Nephron progenitor cell (in vitro differentiated cells): ENCODE results near the gene MCF2L.

Experiments used
- DNase-seq: peaks from one replicate; pipeline ENCODE4 v3.0.0; 2021
- H3K27ac Mint-ChIP-seq: 2 replicates; pipeline ENCODE4 v1.8.0; 2021; ENCODE audit warnings: mild to moderate bottlenecking, moderate library complexity, mixed read lengths
- H3K27me3 Mint-ChIP-seq: 2 replicates; pipeline ENCODE4 v1.8.0; 2021; ENCODE audit warnings: mild to moderate bottlenecking, low read depth, mixed read lengths; ENCODE audit not compliant: poor library complexity
- H3K36me3 Mint-ChIP-seq: 2 replicates; pipeline ENCODE4 v1.8.0; 2021; ENCODE audit warnings: low read depth, mixed read lengths
- H3K4me1 Mint-ChIP-seq: 2 replicates; pipeline ENCODE4 v1.8.0; 2021; ENCODE audit warnings: mixed read lengths
- H3K4me3 Mint-ChIP-seq: 2 replicates; pipeline ENCODE4 v1.8.0; 2021; ENCODE audit warnings: mild to moderate bottlenecking, moderate library complexity, mixed read lengths
- H3K9me3 Mint-ChIP-seq: 2 replicates; pipeline ENCODE4 v1.8.0; 2021; ENCODE audit warnings: mild to moderate bottlenecking, moderate library complexity, mixed read lengths
- CTCF ChIP-seq: fragments of 200-600 bp; sonication (generic); IDR thresholded peaks from 2 replicates; pipeline ENCODE4 v1.5.0; 2021; ENCODE audit warnings: antibody characterized with exemption

Gene MCF2L

GRCh38 chr13:113058129-113058987, 89.3 kb downstream of the MCF2L start:
- no peaks in the 10 kb centered on the region for H3K9me3 Mint-ChIP-seq
- no peak for TF ChIP-seq CTCF
- peaks cover 12% of the 10 kb centered on the region for H3K27me3 Mint-ChIP-seq
- H3K4me3 Mint-ChIP-seq: no peak overlapping the region
- H3K4me1 Mint-ChIP-seq: peaks cover 10% of the 10 kb centered on the region
- no peak for DNase-seq
- no peak overlapping the region for H3K27ac Mint-ChIP-seq
- peaks cover 5% of the 10 kb centered on the region for H3K36me3 Mint-ChIP-seq

- H3K27ac Mint-ChIP-seq: no peak overlapping the region
- H3K9me3 Mint-ChIP-seq: no peaks in the 10 kb centered on the region
- peaks cover 6% of the 10 kb centered on the region for H3K36me3 Mint-ChIP-seq
- no peak for TF ChIP-seq CTCF
- no peak overlapping the region for H3K4me3 Mint-ChIP-seq
- no peak for DNase-seq
- H3K27me3 Mint-ChIP-seq: peaks cover 6% of the 10 kb centered on the region
- H3K4me1 Mint-ChIP-seq: peaks cover 3% of the 10 kb centered on the region
These were observed 90.2 kb downstream of the MCF2L start for GRCh38 chr13:113058988-113059850.

- TF ChIP-seq CTCF: no peak
- no peak for DNase-seq
- peaks cover 4% of the 10 kb centered on the region for H3K27me3 Mint-ChIP-seq
- peaks cover 13% of the 10 kb centered on the region for H3K36me3 Mint-ChIP-seq
- no peaks in the 10 kb centered on the region for H3K9me3 Mint-ChIP-seq
- peaks cover 8% of the 10 kb centered on the region for H3K4me1 Mint-ChIP-seq
- no peak overlapping the region for H3K4me3 Mint-ChIP-seq
- H3K27ac Mint-ChIP-seq: peak overlapping the region; percentile 42
These were observed 90.9 kb downstream of the MCF2L start for GRCh38 chr13:113059891-113060290.

- no peak for TF ChIP-seq CTCF
- peaks cover 4% of the 10 kb centered on the region for H3K27me3 Mint-ChIP-seq
- peaks cover 10% of the 10 kb centered on the region for H3K4me1 Mint-ChIP-seq
- H3K4me3 Mint-ChIP-seq: no peak overlapping the region
- peaks cover 14% of the 10 kb centered on the region for H3K36me3 Mint-ChIP-seq
- no peak overlapping the region for H3K27ac Mint-ChIP-seq
- H3K9me3 Mint-ChIP-seq: no peaks in the 10 kb centered on the region
- no peak for DNase-seq
These were observed 91.7 kb downstream of the MCF2L start for GRCh38 chr13:113060557-113061270.

- no peak for TF ChIP-seq CTCF
- no peak for DNase-seq
- H3K27ac Mint-ChIP-seq: no peak overlapping the region
- peaks cover 10% of the 10 kb centered on the region for H3K4me1 Mint-ChIP-seq
- H3K27me3 Mint-ChIP-seq: peaks cover 4% of the 10 kb centered on the region
- no peak overlapping the region for H3K4me3 Mint-ChIP-seq
- H3K9me3 Mint-ChIP-seq: no peaks in the 10 kb centered on the region
- H3K36me3 Mint-ChIP-seq: peaks cover 14% of the 10 kb centered on the region
These were observed 92.2 kb downstream of the MCF2L start for GRCh38 chr13:113061271-113061625.
